IPS-18c (cell line): ENCODE data around the gene XRCC2.
A peak's percentile ranks its signal among the peaks of the same experiment; 100 is the strongest.
"Not testable (repeated sequence)": the region's sequence is repeated elsewhere in the genome, so short reads cannot be mapped to it uniquely, and the experiment has no call there.

Experiments used
- H3K4me3 ChIP-seq: 2 replicates; pipeline ENCODE4 v1.7.0; 2013; ENCODE audit warnings: low read depth, mild to moderate bottlenecking, low read length, moderate library complexity; ENCODE audit not compliant: insufficient read depth
- H3K9me3 ChIP-seq: one replicate; pipeline ENCODE4 v1.6.1; 2013; ENCODE audit warnings: mild to moderate bottlenecking, low read length, moderate library complexity; ENCODE audit not compliant: control insufficient read depth, insufficient read depth

Gene XRCC2

DNA sequence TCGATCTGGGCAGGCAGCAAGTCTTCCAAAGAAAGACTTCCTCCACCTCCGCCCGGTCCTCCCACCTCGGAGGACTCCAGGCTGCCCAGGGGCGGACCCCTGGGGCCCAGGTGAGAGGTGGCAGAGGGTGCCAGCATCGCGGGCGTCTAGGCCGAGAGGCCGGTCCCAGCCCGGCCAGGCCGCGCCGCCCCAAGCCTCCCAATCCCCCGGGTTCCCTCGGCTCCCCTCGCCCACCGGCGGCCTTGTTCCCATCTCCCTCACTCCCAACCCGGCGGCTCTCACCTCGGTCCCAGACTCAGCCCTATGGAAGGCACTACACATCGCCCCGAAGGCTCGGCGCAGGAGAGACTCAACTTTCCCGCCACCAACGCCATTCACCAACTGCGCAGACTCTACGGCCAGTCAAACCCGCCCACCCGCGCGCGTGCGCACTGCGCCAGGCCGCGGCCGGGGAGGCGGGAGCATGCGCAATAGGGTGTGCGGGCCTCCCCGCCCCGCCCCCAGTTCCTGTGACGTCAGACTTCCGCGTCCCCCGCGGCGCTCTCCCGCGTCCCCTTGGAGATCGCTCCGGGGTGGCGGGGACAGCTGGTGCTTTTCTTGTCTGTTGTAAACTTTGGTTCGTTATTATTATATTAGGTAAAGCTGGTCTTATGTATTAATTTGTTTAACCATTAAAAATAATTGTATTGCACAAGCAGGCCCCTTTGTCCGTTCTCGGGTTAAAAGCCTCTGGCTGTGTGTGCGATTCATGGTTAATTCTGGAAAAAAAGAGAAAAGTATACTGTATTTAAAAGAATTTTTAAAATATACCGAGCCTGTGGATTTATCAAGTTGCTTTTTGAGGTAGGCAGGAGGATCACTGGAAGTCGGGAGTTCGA is at the start of gene XRCC2:
Gene XRCC2 (minus strand): TSS at position 383 of the 878 bp plus-strand sequence. CDS start 62 bp downstream, at position 321.
- Histone ChIP-seq H3K4me3 (peak within 1 kb of the TSS; percentile 80), H3K9me3 (no peaks in the 10 kb centered on the region)

DNA sequence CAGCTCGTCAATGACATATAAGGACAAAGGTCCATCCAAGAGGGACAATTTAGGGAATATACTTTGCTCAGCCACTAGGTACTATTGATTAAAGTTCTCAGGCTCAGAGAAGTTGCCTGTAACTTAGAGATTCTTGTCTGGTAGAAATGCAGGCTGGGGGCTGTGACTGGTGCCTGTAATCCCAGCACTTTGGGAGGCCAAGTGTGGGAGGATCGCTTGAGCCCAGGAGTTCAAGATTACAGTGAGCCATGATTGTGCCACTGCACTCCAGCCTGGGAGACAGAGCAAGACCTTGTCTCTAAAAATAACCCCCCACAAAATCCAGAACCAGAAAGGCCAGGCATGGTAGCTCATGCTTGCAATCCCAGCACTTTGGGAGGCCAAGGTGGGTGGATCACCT is 47.4 kb upstream of the XRCC2 start:
- Histone ChIP-seq H3K4me3 (no peak overlapping the region), H3K9me3 (no peaks in the 10 kb centered on the region)

DNA sequence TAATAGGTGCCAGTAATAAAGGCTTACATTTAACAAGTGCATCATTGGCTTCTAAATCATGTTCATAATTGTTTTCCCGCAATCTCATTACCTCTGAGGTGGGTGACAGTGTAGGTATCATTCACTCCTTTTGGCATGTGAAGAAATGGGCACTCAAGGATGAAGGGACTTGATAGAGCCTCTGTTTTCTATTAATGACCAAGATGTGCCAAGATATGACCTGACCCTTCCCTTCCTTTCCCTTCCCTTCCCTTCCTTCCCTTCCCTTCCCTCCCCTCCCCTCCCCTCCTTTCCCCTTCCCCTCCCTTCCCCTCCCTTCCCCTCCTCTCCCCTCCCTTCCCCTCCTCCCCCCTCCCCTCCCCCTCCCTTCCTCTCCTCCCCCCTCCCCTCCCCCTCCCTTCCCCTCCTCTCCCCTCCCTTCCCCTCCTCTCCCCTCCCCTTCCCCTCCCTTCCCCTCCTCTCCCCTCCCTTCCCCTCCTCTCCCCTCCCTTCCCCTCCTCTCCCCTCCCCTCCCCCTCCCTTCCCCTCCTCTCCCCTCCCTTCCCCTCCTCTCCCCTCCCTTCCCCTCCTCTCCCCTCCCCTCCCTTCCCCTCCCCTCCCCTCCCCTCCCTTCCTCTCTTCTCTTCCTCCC is 36.6 kb upstream of the XRCC2 start:
- H3K9me3 ChIP-seq, H3K4me3 ChIP-seq: not testable (repeated sequence)

DNA sequence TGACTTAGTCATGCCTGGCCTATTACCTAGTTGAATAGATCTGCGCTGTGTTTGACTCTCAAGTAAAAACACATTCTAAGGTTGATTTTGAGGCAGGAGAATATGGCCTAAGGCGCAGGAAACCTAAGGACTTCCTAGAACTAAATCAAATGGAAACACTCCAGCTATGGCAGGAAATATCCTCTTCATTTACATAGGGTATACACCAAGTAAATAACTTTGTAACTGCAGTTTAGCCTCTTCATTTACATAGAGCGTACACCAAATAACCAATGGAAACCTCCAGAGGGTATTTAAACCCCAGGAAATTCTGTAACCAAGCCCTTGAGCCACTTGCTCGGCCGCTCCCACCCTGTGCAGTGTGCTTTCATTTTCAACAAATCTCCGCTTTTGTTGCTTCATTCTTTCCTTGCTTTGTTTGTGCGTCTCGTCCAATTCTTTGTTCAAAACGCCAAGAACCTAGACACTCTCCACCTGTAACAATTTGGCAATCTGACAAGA is 35.6 kb upstream of the XRCC2 start:
- H3K9me3 ChIP-seq, result no peaks in the 10 kb centered on the region

DNA sequence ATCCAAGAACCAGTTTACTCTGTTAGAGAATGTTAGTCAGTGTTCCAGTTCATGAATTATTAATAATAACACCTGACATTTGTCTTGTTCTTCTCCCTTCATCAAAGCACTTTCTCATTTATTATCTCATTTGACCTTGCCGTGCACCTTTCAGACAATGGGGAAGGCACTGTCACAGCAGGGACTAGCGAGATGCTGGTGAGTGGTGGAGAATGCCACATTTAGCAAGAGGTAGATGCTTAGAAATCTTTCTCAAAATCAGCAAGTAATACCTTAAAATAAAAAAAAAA is 34.2 kb upstream of the XRCC2 start:
- no peaks in the 10 kb centered on the region for H3K9me3 ChIP-seq
- H3K4me3 ChIP-seq, result no peak overlapping the region

More for the DNA sequence above, 35.6 kb upstream of the XRCC2 start:
- H3K4me3 ChIP-seq, result no peak overlapping the region

DNA sequence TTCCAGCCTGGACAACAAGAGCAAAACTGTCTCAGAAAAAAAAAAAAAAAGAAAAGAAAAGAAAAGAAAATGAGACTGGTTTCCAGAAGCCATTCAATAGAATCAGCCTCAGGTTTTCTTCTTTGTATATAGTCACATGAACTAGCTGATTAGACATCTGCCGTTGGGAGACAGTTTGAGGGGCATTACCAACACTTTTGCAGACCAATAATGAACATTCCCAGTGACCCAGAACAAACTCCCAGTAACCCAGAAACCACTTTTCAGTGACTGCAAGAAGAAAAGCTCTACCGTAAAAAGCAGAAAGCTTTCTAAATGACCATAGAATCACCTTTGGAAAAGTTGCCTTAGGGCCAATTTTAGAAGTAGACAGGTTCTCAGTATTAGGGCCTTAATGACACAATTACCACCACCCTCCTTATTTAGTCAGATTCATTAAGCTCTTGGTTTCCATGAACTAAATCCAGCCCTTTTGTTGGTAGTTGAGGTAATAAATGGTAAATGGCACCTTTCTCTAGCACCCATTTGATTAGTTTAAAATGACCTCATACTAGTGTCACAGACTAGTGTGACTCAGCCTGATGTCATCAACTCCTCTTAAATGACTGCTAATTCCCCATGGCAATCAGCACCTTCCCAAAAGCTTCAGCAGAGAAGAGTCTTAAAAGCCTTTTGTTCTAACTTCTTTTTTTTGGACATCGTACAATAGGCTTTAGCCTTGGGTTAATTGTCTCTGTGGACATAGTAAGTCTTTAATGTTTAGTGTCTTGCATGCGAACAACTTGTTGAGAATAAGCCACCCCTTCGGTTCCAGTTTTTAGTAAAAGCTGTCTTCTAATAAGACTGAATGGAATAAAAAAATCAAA is 33.6 kb upstream of the XRCC2 start:
- no peaks in the 10 kb centered on the region for H3K9me3 ChIP-seq
- H3K4me3 ChIP-seq, result no peak overlapping the region

DNA sequence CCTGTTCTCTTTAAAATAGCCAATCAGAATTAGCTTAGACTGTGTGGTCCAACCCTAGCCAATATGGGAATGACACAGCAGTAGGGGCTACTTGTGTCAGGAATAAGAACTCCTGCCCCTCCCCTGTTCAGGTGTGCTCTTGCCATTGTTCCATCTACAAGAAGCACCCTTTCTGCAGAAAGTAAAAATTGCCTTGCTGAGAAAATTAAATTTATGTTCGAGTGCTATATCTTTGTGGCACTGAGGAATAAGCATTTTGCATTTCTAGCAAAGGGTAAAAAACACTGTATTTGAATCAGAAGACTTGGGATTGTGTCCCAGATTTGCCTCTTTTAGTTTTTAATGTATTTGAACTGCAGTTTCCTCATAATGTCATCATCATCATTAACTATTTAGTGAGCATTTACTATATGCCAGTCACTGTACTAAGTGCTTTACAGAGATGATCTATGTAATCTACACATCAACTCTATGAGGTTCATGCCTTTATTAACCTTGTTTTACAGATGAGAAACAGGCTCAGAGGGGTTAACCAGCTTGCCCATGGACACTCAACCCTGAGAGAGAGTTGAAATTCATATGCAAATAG is 28.9 kb upstream of the XRCC2 start:
- Histone ChIP-seq H3K9me3 (no peaks in the 10 kb centered on the region), H3K4me3 (no peak overlapping the region)

DNA sequence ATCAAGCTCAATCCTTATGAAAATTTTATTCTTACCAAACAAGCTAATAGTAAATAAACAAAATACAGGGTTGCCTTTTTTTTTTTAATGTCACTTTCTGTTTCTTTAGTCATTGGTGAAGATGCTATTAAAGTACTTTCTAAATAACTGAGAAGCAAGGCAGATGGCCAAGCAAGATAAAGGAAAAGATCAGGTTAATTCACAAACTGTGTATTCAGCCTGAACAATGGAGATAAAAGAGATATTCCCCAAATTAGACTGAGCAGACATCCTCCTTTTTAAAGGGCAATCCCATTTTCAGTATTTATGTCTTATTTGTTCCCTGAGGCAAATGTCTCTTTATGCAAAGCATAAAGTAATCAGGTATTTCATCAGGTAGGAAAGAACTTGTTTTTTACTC is 23.1 kb upstream of the XRCC2 start:
- Histone ChIP-seq H3K9me3 (no peaks in the 10 kb centered on the region), H3K4me3 (no peak overlapping the region)

DNA sequence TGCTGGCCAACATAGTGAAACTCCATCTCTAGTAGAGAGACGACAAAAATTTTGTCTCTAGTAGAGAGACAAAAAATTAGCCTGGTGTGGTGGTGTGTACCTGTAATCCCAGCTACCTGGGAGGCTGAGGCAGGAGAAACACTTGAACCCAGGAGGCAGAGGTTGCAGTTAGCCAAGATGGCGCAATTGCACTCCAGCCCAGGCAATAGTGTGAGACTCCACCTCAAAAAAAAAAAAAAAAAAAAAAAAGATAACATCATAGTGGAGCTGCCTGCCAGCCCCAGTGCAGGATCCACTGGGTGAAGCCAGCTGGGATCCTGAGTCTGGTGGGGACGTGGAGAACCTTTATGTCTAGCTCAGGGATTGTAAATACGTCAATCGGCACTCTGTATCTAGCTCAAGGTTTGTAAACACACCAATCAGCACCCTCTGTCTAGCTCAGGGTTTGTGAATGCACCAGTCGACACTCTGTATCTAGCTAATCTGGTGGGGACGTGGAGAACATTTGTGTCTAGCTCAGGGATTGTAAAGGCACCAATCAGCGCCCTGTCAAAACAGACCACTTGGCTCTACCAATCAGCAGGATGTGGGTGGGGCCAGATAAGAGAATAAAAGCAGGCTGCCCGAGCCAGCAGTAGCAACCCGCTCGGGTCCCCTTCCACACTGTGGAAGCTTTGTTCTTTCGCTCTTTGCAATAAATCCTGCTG is 21.5 kb upstream of the XRCC2 start:
- H3K4me3 ChIP-seq, H3K9me3 ChIP-seq: not testable (repeated sequence)

DNA sequence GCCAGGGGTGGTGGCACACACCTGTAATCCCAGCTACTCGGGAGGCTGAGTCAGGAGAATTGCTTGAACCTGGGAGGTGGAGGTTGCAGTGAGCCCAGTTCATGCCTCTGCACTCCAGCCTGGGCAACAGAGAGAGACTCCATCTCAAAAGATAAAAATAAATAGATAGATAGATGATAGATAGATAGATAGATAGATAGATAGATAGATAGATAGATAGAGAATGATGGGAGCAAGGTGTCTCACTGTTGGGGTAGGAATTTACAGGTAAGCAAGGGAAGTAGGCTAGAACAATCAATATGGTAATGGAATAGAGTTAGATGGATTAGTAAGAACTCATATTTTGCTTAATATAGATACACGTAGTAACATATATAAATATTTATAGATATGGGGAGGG is 16.3 kb upstream of the XRCC2 start:
- not testable (repeated sequence) for H3K9me3 ChIP-seq, H3K4me3 ChIP-seq

DNA sequence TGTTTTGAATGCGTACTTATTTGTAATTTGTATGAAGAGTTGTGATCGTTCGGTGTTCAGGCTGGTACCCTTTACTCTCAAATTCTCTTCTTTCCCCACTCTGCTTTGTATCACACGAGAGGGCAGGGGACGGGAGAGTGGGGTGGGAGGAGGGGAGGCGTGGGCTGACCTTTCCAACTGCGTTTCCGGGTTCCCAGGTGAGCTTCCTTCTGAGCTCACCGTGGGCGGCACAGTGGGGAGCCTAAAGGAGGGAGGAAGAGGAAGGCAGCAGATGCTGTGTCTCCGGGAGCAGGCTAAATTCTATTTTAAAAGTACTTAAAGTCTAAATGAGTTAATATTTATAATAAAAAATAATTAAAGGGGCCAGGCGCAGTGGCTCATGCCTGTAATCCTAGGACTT is 7.4 kb upstream of the XRCC2 start:
- H3K4me3 ChIP-seq, result no peak overlapping the region
- H3K9me3 ChIP-seq, result no peaks in the 10 kb centered on the region

DNA sequence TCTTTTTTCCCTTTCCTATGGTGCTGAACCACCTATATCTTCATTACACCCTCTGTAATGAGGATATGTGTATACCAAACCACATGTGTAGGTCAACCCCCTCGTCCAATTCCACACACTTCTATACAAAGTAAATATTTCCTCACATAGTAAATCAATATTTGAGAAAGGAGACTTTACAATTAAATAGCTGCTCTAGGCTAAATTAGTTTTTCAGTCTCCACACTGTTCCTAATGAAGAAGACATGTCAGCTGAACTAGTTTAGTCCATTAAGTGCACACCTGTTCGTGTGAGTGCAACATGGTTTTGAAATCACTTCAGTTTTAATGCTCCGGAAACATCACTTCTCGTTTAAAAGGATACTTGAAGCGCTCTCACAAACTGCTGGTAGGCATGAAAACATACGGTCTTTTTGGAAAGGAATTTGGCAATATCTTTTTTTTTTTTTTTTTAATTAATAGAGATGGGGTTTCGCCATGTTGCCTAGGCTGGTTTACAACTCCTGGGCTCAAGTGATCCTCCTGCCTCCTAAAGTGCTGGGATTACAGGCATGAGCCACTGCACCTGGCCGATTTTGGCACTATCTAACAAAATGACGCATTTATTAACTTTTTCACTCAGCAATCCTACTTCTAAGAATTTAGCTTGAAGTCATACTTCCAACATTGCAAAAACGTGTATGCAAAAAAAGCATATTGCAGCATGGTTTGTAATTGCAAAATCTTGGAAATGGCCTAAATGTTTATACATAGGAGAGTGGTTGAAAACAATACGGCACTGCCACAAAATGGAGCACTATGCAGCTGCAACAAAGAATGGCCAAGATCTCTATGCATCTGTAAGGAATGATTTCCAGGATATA is 2.1 kb upstream of the XRCC2 start:
- Histone ChIP-seq H3K4me3 (no peak overlapping the region), H3K9me3 (no peaks in the 10 kb centered on the region)

DNA sequence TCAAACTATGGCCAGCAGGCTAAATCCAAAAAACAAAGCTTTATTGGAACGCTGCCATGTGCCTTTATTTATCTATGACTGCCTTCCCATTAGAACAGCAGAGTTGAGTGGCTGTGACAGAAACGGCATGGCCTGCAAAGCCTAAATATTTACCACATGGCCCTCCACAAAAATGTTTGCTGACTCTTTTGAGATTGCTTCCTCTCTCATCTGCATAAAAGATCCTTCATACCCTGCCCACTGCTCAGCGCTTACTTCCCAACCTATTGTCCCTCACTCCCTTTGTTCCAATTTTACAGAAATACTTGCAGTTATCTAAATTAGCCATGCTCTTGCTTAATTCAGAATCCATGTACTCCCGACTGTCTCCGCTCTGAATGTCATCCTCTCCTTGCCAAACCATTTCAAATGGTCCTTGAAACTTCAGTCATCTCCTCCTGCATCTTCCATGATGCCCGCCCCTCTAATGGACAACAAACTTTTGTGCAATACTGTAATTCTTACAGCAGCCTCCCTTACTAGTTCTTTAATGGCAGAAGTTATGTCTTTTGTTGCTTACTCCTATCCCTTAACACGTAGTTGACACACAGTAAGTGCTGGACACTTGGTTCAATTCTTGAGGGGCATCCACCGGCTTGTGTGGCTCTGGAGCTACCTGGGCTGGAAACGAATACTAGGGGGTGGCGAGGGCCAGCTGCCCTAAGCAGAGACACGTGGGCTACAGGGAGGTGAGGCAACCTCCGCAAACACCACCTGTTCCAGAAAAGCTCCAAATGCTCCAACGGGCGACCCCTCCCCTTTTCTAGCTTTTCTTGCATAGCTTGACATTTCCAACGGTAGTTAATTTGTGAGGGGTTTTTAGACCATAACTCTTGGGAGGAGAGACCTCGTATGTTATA is 832 bp downstream of the XRCC2 start:
- H3K4me3 ChIP-seq, result peak overlapping the region; percentile 80

DNA sequence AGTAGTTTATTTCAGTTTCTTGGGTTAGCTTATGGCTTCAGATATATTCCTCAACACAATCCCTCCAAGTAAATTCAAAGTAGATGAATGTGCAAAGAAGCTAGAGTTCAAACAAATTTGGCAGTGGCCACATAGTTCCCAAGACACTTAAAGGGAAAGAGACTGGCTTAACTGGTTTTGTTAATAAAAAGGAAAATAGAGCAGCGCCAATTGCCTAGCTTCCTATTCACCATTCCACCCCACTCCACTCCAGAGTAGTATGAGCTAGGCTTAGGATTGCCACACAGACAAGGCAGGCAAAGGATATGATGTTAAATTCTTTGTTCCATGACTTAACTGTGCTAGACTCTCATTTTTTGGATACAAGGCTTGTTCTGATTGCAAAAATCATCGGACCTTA is 2.0 kb downstream of the XRCC2 start:
- H3K9me3 ChIP-seq, result no peaks in the 10 kb centered on the region

More for the DNA sequence above, 832 bp downstream of the XRCC2 start:
- no peaks in the 10 kb centered on the region for H3K9me3 ChIP-seq

DNA sequence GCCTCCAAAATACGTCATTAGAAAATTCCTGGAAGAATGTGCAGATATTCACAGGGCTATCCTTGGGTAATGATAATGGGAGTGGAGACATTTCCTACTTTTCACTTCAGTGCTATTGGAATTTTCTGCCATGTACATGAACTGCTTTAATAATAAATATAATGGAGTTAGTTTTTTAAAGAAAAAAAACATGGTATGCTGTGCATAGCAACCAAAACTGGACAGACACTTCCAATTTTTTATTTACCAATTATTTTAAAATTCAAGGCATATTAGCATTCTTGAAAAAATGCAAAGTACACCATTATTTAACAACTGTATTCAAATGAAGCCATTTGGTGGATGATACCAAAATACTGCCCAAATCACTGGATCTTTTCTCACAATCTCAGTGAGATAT is 3.3 kb downstream of the XRCC2 start:
- Histone ChIP-seq H3K4me3 (no peak overlapping the region), H3K9me3 (no peaks in the 10 kb centered on the region)

More for the DNA sequence above, 2.0 kb downstream of the XRCC2 start:
- H3K4me3 ChIP-seq, result no peak overlapping the region
